ENCODE data around the gene ZNF496. TPM values are rescaled to one million over a fixed set of nuclear protein-coding genes. Genes with fewer than 3 reads are reported as not detected.

ZNF496 gene
- total RNA-seq, 1 experiment from 2014 or later, result 67.2 TPM

GRCh38 chr1:247296599-247297180 is 35.0 kb downstream of the ZNF496 start:
- DNase-seq (ENCODE audit: unreplicated experiment), result no peak
- ChIA-PET CTCF (interaction anchor here (0.5 to 1.4 kb wide), 4 partner anchors 9 to 193 kb away, joined by 3 read pairs; no protein-coding TSS in a partner anchor), POLR2A (no interaction called here)
- H3K27ac Mint-ChIP-seq (ENCODE audit: low read depth, unreplicated experiment), result no peak overlapping the region
- no peaks in the 10 kb centered on the region for H3K4me1 Mint-ChIP-seq (ENCODE audit: insufficient read depth, unreplicated experiment)
- no TSS peak for BruUV-seq (replicated peaks)
- no peak overlapping the region for H3K4me3 Mint-ChIP-seq (ENCODE audit: unreplicated experiment)
- peaks cover 18% of the 10 kb centered on the region for H3K36me3 Mint-ChIP-seq (ENCODE audit: insufficient read depth, unreplicated experiment)
- no peaks in the 10 kb centered on the region for H3K27me3 Mint-ChIP-seq (ENCODE audit: insufficient read depth, unreplicated experiment)
- intact Hi-C loops (cut with micrococcal nuclease), result no loop called here
- H3K9me3 Mint-ChIP-seq (ENCODE audit: unreplicated experiment), result no peaks in the 10 kb centered on the region
- TF ChIP-seq, protein P1, sequence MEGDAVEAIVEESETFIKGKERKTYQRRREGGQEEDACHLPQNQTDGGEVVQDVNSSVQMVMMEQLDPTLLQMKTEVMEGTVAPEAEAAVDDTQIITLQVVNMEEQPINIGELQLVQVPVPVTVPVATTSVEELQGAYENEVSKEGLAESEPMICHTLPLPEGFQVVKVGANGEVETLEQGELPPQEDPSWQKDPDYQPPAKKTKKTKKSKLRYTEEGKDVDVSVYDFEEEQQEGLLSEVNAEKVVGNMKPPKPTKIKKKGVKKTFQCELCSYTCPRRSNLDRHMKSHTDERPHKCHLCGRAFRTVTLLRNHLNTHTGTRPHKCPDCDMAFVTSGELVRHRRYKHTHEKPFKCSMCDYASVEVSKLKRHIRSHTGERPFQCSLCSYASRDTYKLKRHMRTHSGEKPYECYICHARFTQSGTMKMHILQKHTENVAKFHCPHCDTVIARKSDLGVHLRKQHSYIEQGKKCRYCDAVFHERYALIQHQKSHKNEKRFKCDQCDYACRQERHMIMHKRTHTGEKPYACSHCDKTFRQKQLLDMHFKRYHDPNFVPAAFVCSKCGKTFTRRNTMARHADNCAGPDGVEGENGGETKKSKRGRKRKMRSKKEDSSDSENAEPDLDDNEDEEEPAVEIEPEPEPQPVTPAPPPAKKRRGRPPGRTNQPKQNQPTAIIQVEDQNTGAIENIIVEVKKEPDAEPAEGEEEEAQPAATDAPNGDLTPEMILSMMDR (IDR thresholded peaks at IDR 0.05; ENCODE audit: unreplicated experiment), result no peak

DNA sequence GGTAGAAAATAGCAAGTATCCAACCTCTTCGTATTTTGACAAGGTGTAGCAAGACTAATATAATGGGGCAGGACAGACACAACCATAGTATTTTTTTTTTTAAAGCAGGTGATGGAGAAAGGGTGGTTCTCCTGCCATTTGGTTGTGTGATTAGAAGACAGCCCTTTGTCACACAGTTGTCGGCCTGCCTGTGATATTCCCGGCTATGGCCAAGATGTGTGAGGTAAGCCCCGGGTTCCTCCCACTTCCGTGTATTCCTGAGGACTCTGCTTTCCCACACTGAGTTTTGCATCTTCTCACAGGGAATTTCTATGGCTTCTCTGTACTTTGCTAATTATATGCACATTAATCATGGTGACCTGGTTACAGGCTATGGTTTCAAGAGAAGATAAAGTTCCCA is 35.9 kb downstream of the ZNF496 start:
- Mint-ChIP-seq H3K27ac (ENCODE audit: low read depth, unreplicated experiment) (no peak overlapping the region), H3K4me1 (ENCODE audit: insufficient read depth, unreplicated experiment) (no peaks in the 10 kb centered on the region), H3K4me3 (ENCODE audit: unreplicated experiment) (no peak overlapping the region), H3K9me3 (ENCODE audit: unreplicated experiment) (no peaks in the 10 kb centered on the region), H3K36me3 (ENCODE audit: insufficient read depth, unreplicated experiment) (peaks cover 15% of the 10 kb centered on the region), H3K27me3 (ENCODE audit: insufficient read depth, unreplicated experiment) (no peaks in the 10 kb centered on the region)
- TF ChIP-seq, protein P1 (IDR thresholded peaks at IDR 0.05; ENCODE audit: unreplicated experiment), result no peak
- ChIA-PET CTCF (interaction anchor here (0.6 kb wide), 1 partner anchor 194 kb away, joined by 3 read pairs; no protein-coding TSS in a partner anchor), POLR2A (no interaction called here)
- intact Hi-C loops (cut with micrococcal nuclease), result no loop called here
- DNase-seq (ENCODE audit: unreplicated experiment), result no peak
- BruUV-seq (replicated peaks), result no TSS peak

DNA sequence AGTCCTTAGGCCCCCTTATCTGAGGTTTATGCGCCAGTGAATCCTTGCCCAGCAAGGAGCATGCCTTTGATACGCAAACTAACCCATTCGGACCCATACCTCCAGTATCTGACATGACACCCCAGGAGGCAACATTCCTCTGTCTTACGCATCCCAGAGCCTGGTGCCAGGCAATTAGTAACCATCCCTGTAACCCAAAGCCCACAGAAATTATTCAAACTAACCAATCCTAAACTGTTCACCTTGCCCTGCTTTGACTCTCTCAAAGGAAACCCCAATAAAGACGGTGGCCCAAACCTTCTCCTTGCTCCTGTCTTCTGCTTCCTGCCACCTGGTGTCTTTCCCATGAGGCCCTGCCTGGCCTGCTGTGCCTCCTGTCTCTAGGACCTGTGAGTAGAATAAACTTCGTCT is 36.4 kb downstream of the ZNF496 start:
- ChIA-PET CTCF (no interaction called here), POLR2A (no interaction called here)
- TF ChIP-seq, protein P1 (IDR thresholded peaks at IDR 0.05; ENCODE audit: unreplicated experiment), result no peak
- Mint-ChIP-seq H3K27ac (ENCODE audit: low read depth, unreplicated experiment) (no peak overlapping the region), H3K4me3 (ENCODE audit: unreplicated experiment) (no peak overlapping the region), H3K27me3 (ENCODE audit: insufficient read depth, unreplicated experiment) (no peaks in the 10 kb centered on the region), H3K36me3 (ENCODE audit: insufficient read depth, unreplicated experiment) (peaks cover 13% of the 10 kb centered on the region), H3K4me1 (ENCODE audit: insufficient read depth, unreplicated experiment) (no peaks in the 10 kb centered on the region), H3K9me3 (ENCODE audit: unreplicated experiment) (no peaks in the 10 kb centered on the region)
- no TSS peak for BruUV-seq (replicated peaks)
- no peak for DNase-seq (ENCODE audit: unreplicated experiment)
- intact Hi-C loops (cut with micrococcal nuclease), result no loop called here

- H3K27ac Mint-ChIP-seq (ENCODE audit: low read depth, unreplicated experiment), result no peak overlapping the region
- H3K27me3 Mint-ChIP-seq (ENCODE audit: insufficient read depth, unreplicated experiment), result no peaks in the 10 kb centered on the region
- intact Hi-C loops (cut with micrococcal nuclease), result loop anchor here (1.0 kb wide), 1 partner anchor 362 kb away; no protein-coding TSS in a partner anchor
- DNase-seq (ENCODE audit: unreplicated experiment), result peak; percentile 38
- no peaks in the 10 kb centered on the region for H3K4me1 Mint-ChIP-seq (ENCODE audit: insufficient read depth, unreplicated experiment)
- no peak overlapping the region for H3K4me3 Mint-ChIP-seq (ENCODE audit: unreplicated experiment)
- BruUV-seq (replicated peaks), result no TSS peak
- CTCF ChIA-PET, result interaction anchor here (0.5 to 1.6 kb wide), 3 partner anchors 11 to 161 kb away, joined by 3 to 6 read pairs (median 4); no protein-coding TSS in a partner anchor
- TF ChIP-seq, protein P1 (IDR thresholded peaks at IDR 0.05; ENCODE audit: unreplicated experiment), result no peak
- POLR2A ChIA-PET, result interaction anchor here (1.1 kb wide), 1 partner anchor 19 kb away, joined by 3 read pairs; no protein-coding TSS in a partner anchor
- peaks cover 3% of the 10 kb centered on the region for H3K9me3 Mint-ChIP-seq (ENCODE audit: unreplicated experiment)
- H3K36me3 Mint-ChIP-seq (ENCODE audit: insufficient read depth, unreplicated experiment), result peaks cover 3% of the 10 kb centered on the region
These were observed 37.4 kb downstream of the ZNF496 start for GRCh38 chr1:247294282-247294681.

All from MCF 10A (cell line).